SK-N-MC (cell line): Measurements from ENCODE around the gene ERI3.

ENCODE experiments used
- DNase-seq: peaks from one replicate; pipeline ENCODE4 v3.0.0-alpha.2; 2011; ENCODE audit warnings: low read depth, low spot score
- H3K27ac ChIP-seq: fragments of 200-600 bp; sonication (generic); 2 replicates; pipeline ENCODE4 v1.5.1; 2016; ENCODE audit warnings: mixed run types
- H3K36me3 ChIP-seq: fragments of 200-600 bp; sonication (generic); 2 replicates; pipeline ENCODE4 v1.6.1; 2017; ENCODE audit warnings: antibody characterized with exemption, low read length, mixed read lengths; ENCODE audit not compliant: insufficient read depth
- H3K4me3 ChIP-seq: fragments of 200-600 bp; sonication (generic); 2 replicates; pipeline ENCODE4 v1.5.1; 2016
- H3K9ac ChIP-seq: fragments of 200-600 bp; sonication (generic); 2 replicates; pipeline ENCODE4 v1.8.0; 2017; ENCODE audit warnings: mixed run types, mixed read lengths; ENCODE audit not compliant: insufficient read length
- H3K9me3 ChIP-seq: fragments of 200-600 bp; sonication (generic); 2 replicates; pipeline ENCODE4 v1.6.1; 2017; ENCODE audit warnings: low read depth, mild to moderate bottlenecking, antibody characterized with exemption, low read length, moderate library complexity, mixed read lengths
- EZH2 ChIP-seq: fragments of 200-600 bp; sonication (generic); IDR thresholded peaks from one replicate; pipeline ENCODE4 v1.6.1; 2017; ENCODE audit warnings: antibody characterized with exemption
- FOXP2 ChIP-seq: optimal IDR thresholded peaks from 2 replicates; pipeline ENCODE3; 2011; ENCODE audit warnings: mild to moderate bottlenecking, moderate library complexity; ENCODE audit not compliant: insufficient read depth; ENCODE audit errors: extremely low read length, control extremely low read depth
- POLR2AphosphoS5 ChIP-seq: IDR thresholded peaks from 2 replicates; pipeline ENCODE4 v1.6.1; 2012; ENCODE audit warnings: mild to moderate bottlenecking, low read depth, low read length, borderline replicate concordance

Gene ERI3

DNA sequence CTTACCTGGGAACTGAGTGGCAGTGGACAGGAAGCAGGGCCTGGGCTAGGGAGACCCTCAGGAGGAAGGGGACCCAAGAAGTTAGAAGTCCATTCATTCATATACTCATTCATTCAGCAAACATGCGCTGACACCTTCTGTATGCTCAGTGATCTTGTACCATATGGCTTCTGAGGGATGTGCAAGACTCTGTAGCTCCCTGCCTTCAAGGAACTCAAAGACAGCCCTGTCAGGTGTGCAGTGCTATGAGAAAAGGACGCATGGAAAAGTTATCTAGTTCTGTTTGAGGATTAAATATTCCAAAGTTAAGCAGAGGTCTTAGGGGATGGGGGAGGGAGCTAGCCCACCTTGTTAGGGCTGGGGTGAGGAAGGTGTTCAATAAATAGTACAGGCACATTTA lies 129.3 kb downstream of the ERI3 start:
- Histone ChIP-seq H3K36me3 (peaks cover 10% of the 10 kb centered on the region; the same call in 1 of the 2 replicates), H3K27ac (no peak overlapping the region), H3K9me3 (no peaks in the 10 kb centered on the region), H3K9ac (no peak overlapping the region), H3K4me3 (no peak overlapping the region)
- DNase-seq: no peak
- TF ChIP-seq FOXP2 (no peak), EZH2 (no peak)

DNA sequence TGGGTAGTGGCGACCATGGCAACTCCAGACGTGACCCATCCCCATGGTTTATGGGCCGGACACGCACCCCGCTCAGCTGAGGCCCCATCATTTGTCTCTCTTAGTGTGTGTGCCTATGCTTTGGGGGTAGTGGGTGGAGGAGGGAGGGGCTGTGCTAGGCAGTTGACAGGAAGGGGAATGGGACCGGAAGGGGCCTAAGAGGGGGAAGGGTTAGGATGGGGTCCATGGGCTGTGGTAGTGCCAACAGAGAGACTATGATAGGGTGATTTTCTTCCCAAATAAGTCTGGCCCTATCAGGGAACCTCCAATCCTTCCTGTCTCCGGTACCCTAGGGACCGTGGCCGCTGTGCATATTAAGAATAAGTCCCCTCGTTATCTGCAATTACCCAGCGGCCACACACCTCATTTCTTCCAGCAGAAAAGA lies 131.9 kb downstream of the ERI3 start:
- Histone ChIP-seq H3K9ac (no peak overlapping the region), H3K36me3 (peaks cover 36% of the 10 kb centered on the region; the same call in 1 of the 2 replicates), H3K27ac (no peak overlapping the region), H3K9me3 (no peaks in the 10 kb centered on the region), H3K4me3 (no peak overlapping the region)
- DNase-seq: no peak
- no peak for TF ChIP-seq POLR2AphosphoS5
- TF ChIP-seq EZH2: no peak
- no peak for TF ChIP-seq FOXP2

DNA sequence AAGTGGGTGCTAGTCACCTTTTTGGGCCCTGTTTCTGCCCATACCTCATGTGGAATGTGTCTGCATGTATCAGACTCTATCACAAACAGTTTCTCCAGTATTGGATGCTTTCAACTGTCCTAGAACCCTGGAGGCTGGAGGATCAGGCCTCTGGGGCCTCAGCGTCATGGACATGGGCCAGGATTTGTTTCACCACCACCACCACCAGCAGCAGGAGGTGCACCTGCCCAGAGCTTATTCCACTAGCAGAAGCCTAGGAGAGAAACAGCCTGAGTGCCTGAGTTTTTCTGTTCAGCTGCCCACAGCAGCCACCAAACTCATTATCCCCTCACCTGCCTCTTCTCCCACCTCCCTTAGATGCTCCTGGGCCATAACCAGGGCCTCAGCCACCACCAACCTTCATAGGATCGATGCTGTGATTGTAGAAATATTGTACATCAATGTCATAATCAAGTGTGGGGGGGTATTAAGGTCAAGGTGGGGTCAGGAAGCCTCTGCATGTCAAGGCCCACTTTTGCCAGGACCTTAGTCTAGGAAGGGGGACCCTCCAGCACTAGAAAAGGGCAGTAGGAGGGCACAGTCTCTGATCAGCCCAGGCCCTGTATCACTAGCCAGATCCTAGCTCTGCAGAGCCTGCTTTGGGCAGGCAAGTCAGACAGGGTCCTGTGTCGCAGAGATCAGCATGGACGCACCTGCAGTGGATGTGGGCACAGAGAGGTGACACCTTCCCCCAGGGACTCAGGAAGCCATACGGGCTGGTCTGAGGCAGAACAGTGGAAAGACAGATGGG lies 132.5 kb downstream of the ERI3 start:
- DNase-seq: no peak
- H3K27ac ChIP-seq: no peak overlapping the region
- H3K9ac ChIP-seq: no peak overlapping the region
- H3K9me3 ChIP-seq: no peaks in the 10 kb centered on the region
- TF ChIP-seq EZH2 (no peak), FOXP2 (no peak), POLR2AphosphoS5 (no peak)
- H3K4me3 ChIP-seq: no peak overlapping the region
- peaks cover 39% of the 10 kb centered on the region; the same call in 1 of the 2 replicates for H3K36me3 ChIP-seq

- H3K9me3 ChIP-seq: no peaks in the 10 kb centered on the region
- peaks cover 45% of the 10 kb centered on the region; the same call in 1 of the 2 replicates for H3K36me3 ChIP-seq
- no peak for DNase-seq
- TF ChIP-seq FOXP2 (no peak), EZH2 (no peak), POLR2AphosphoS5 (no peak)
- no peak overlapping the region for H3K4me3 ChIP-seq
- H3K27ac ChIP-seq: no peak overlapping the region
- H3K9ac ChIP-seq: no peak overlapping the region
Measured at GRCh38 chr1:44221769-44222168, 133.3 kb downstream of the ERI3 start.

DNA sequence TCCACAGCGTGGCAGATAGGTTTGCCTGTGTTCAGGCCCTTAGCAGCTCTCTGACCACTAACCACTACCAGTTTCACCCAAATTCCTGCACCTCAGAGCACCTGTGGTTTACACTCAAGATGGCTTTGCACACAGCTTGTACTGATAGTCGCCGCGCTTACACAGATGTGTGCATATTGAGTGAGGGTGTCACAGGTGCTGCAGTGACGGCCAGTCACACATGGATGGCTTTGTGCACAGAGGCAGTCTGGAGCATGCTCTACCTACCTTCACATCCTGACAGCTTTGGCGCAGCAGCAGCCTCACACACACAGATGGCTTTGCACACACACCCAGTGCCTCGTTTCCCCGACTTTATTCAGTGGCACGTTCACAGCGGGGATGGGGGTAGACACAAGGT lies 134.3 kb downstream of the ERI3 start:
- TF ChIP-seq FOXP2 (no peak), POLR2AphosphoS5 (0 out of 2 replicates have a peak, but pooled peaks have one; percentile 4), EZH2 (no peak)
- Histone ChIP-seq H3K27ac (no peak overlapping the region), H3K9ac (no peak overlapping the region), H3K36me3 (peaks cover 44% of the 10 kb centered on the region; the same call in 1 of the 2 replicates), H3K9me3 (no peaks in the 10 kb centered on the region), H3K4me3 (no peak overlapping the region)
- no peak for DNase-seq

- peaks cover 44% of the 10 kb centered on the region; the same call in 1 of the 2 replicates for H3K36me3 ChIP-seq
- H3K9me3 ChIP-seq: no peaks in the 10 kb centered on the region
- no peak overlapping the region for H3K9ac ChIP-seq
- no peak for DNase-seq
- no peak overlapping the region for H3K27ac ChIP-seq
- TF ChIP-seq POLR2AphosphoS5 (peak; percentile 25; the same call in 1 of the 2 replicates), FOXP2 (no peak)
- no peak overlapping the region for H3K4me3 ChIP-seq
Measured at GRCh38 chr1:44220001-44220751, 134.9 kb downstream of the ERI3 start.

GRCh38 chr1:44219301-44219626 lies 135.8 kb downstream of the ERI3 start:
- no peak for TF ChIP-seq EZH2
- TF ChIP-seq POLR2AphosphoS5: no peak
- no peak for TF ChIP-seq FOXP2
- H3K9ac ChIP-seq: no peak overlapping the region
- no peak overlapping the region for H3K4me3 ChIP-seq
- peaks cover 48% of the 10 kb centered on the region; the same call in 1 of the 2 replicates for H3K36me3 ChIP-seq
- H3K27ac ChIP-seq: no peak overlapping the region
- DNase-seq: no peak
- H3K9me3 ChIP-seq: no peaks in the 10 kb centered on the region

DNA sequence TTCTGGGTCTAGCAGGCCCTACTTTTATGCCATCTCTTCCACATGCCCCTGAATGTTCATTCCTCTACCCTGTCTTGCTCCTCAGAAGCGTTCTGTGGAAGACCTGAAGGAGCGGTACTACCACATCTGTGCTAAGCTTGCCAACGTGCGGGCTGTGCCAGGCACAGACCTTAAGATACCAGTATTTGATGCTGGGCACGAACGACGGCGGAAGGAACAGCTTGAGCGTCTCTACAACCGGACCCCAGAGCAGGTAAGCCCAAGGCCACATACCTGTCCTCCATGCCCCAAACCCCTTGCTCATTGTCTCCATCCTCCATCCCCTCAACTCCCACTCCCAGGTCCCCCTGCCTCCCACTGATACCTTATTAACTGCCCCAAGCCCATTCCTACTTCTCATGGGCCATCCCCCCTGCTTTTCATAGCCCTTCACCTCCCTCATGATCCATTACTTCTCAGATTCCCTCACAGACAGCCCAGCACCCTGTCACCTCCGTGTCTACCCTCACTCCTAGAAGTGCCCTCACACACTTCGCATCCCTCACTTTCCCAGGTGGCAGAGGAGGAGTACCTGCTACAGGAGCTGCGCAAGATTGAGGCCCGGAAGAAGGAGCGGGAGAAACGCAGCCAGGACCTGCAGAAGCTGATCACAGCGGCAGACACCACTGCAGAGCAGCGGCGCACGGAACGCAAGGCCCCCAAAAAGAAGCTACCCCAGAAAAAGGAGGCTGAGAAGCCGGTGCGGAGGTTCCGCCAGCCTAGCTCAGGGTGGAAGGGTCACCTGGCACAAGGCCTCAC lies 136.4 kb downstream of the ERI3 start:
- Histone ChIP-seq H3K9ac (no peak overlapping the region), H3K27ac (no peak overlapping the region), H3K36me3 (peaks cover 48% of the 10 kb centered on the region; the same call in 1 of the 2 replicates), H3K9me3 (no peaks in the 10 kb centered on the region), H3K4me3 (no peak overlapping the region)
- no peak for TF ChIP-seq FOXP2
- TF ChIP-seq POLR2AphosphoS5: no peak
- no peak for TF ChIP-seq EZH2
- no peak for DNase-seq
